Fibroblast of pulmonary artery (primary cell): ENCODE measurements around the gene PRL.

ENCODE experiments used
- DNase-seq: peaks from one replicate; pipeline ENCODE4 v3.0.0-alpha.2; 2010; ENCODE audit warnings: low read depth
- H3K4me3 ChIP-seq: replicated peaks from 2 replicates; pipeline ENCODE4 v1.5.1; 2011; ENCODE audit warnings: low read depth, mild to moderate bottlenecking, control low read depth, low read length, moderate library complexity
- TF ChIP-seq, protein P1 (sequence below): IDR thresholded peaks from 2 replicates; pipeline ENCODE4 v1.5.1; 2011; ENCODE audit warnings: mild to moderate bottlenecking, control low read depth, low read length, inconsistent platforms; ENCODE audit errors: missing control alignments

Gene PRL

DNA sequence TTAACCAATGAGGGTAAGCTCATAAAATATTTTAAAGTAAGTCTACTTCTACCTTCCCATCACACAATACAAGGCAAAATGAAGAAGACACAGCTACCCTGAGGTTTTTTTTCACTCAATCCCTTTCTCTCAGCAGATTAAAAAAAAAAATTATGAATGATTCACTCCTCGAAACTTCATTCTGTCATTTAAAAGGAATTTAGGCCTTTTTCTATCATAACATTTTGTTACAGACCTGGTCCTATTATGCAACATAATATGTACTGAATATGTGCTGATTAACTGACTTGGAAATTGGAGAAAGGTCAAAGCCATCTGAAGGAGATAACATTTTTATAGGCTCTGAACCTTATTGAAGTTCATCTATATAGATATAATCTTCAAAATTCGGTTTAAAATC is 45.5 kb downstream of the PRL start:
- DNase-seq = peak; percentile 72
- TF ChIP-seq, protein P1, sequence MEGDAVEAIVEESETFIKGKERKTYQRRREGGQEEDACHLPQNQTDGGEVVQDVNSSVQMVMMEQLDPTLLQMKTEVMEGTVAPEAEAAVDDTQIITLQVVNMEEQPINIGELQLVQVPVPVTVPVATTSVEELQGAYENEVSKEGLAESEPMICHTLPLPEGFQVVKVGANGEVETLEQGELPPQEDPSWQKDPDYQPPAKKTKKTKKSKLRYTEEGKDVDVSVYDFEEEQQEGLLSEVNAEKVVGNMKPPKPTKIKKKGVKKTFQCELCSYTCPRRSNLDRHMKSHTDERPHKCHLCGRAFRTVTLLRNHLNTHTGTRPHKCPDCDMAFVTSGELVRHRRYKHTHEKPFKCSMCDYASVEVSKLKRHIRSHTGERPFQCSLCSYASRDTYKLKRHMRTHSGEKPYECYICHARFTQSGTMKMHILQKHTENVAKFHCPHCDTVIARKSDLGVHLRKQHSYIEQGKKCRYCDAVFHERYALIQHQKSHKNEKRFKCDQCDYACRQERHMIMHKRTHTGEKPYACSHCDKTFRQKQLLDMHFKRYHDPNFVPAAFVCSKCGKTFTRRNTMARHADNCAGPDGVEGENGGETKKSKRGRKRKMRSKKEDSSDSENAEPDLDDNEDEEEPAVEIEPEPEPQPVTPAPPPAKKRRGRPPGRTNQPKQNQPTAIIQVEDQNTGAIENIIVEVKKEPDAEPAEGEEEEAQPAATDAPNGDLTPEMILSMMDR = no peak
- no peak overlapping the region for H3K4me3 ChIP-seq

DNA sequence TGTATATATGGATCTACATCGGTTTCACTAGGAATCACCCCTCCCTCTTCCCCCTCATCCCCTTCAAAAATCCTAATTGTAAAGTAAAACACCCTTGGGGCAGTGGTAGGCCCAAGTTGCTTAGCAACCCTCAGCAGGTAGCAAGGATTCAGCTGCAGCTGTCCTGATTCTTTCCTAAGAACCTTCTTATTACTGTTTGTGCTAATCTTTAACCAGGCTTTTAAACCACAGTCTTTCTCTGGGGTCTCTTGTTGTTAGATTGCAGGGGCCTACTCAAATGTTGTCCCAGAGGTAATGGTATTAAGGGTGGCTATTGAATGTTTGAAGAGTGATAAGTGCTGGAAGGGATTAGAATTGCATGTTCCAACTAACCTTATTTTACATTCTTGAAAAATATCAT is 46.4 kb downstream of the PRL start:
- TF ChIP-seq, protein P1 = no peak
- no peak overlapping the region for H3K4me3 ChIP-seq
- no peak for DNase-seq

DNA sequence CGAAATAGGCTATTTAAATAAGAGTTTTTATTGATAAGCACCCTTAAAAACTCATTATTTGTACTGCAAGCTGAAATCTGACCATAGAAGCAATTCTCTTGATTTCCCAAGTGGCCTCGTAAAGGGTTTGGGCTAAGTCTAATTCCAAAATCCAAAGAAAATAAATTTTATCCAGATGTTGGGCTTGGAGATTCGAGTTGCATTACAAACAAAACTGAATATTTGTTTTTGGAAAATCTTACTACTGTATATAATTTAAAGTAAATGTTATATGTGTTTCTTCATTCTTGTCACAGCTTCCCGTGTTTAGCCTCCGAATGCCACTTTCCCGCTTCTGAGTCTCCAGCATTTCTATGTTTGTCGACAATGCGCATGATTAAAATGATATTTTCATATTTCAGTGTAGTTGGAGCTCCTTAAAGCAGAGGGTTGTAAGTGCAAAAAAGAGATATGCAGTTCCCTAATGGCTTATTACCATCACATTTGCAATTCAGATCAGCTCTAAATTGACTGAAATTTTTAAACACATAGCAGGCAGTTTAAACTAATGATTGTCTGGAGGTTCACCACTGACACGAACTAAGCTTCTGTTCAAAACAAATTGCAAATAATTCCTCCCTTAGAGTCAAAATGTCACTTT is 47.0 kb downstream of the PRL start:
- TF ChIP-seq, protein P1 = no peak
- H3K4me3 ChIP-seq = no peak overlapping the region
- no peak for DNase-seq

DNA sequence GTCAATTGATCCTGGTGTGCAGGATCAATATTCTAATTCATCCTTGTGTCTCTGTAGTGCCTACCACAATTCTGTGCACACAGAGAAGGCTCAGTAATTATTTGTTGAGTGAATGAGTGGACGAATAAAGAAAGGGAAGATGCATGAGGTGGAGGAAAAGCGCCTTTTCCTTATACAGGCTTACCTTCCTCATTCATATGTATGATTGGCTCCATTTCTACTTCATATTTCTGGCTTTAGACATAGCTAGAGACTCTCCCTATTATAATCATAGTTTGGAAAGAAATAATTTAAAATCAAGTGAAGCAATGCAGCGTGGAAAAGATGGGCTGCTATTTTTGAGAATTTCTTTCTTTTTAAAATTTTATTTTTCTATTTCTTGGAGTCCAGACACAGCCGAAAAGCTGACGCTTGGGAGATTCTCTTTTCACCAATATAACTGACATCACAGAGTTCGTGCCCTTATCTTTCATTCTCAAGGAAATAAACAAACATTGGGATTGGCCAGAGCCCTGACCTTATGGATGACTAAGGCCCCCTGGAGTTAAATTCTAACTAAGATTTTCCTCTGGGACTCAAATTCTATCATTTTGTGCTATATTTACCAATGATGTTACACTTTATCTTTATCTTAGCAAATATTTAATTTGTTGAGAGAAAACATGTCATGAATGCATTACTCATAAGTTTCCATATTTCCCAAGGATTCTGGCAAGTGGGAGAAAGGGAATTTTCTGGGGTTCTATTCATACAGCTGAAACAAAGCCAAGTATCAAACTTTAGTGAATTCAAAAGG is 48.1 kb downstream of the PRL start:
- H3K4me3 ChIP-seq = no peak overlapping the region
- DNase-seq = peak; percentile 79
- TF ChIP-seq, protein P1 = no peak

DNA sequence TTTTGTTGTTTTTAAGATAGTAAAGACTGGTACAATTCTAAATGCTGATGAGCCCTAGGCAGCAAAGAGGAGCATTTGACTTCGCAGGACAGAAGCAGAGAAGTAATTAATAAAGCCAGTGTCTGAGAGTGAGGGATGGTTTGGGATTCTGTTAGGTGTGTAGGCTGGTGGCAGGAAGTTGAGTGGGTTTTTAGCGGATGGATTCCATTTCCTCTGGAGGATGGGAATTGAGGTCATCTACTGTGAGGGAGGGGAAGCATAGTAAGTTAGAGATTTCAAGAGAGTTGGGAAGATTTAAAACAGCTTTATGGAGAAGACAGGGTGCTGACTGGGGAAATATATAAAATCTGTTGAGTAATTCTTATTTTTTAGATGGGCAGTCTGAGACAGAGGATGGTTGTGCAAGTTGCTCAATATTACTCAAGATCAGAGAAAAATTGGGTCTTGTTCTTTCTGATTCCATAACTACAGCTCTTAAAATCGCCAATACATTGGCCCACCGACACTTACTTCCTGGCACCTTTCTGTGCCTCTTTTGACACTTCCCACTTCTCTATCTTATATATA is 48.8 kb downstream of the PRL start:
- DNase-seq = peak; percentile 46
- H3K4me3 ChIP-seq = no peak overlapping the region
- TF ChIP-seq, protein P1 = no peak

DNA sequence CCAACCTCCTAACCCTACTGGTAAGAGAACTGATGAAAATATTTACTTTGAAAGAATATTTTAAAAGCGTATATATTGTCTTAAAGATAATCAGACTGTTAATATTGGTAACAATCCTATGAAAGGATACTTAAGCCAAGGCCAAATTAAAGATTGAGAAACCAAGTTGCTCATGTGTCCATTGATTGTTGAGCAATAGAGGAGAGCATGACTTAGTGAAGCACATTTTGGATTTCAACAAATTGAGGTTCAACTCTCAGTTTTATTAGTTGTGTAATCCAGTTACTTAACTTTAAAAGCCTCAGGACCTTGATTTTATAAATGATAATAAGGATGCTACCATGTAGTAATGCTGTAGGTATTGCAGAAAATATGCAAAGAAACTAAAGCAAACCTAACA is 56.8 kb downstream of the PRL start:
- TF ChIP-seq, protein P1 = no peak
- DNase-seq = no peak
- H3K4me3 ChIP-seq = no peak overlapping the region
